HCT116 (cell line): ENCODE results near the gene TLE4. TPM values are rescaled to one million over a fixed set of nuclear protein-coding genes. Genes with fewer than 3 reads are reported as not detected.

Source experiments
- ATAC-seq: fragments of 200-7000 bp; cut with Tn5 transposase; 2 replicates; pipeline ENCODE4 v1.9.1; 2020; ENCODE audit warnings: mild to moderate bottlenecking, moderate library complexity
- BruUV-seq: library from RNA; stranded (reverse); fragments of 400-500 nt; replicated peaks from 2 replicates; lab custom pipeline; 2021; lab: Mats Ljungman, UMichigan
- CTCF ChIA-PET: fragments of 300-600 bp; sonication (Branson Sonifier 250); formaldehyde crosslinking; loops from one replicate; lab custom pipeline; 2021; ENCODE audit warnings: antibody characterized with exemption; lab: Charles Lee
- POLR2A ChIA-PET: fragments of 300-600, 350-600 bp; sonication (Branson Sonifier 250); formaldehyde crosslinking; loops from one replicate; lab custom pipeline; 2021; ENCODE audit warnings: antibody characterized with exemption; lab: Charles Lee
- RAD21 ChIA-PET, 2 experiments: fragments of 300-600 bp; sonication (Branson Sonifier 250); formaldehyde crosslinking; loops; one replicate each; lab custom pipeline; 2023; ENCODE audit warnings: low total read pairs in 2 of 2; ENCODE audit not compliant: uncharacterized antibody in 2 of 2, unreplicated experiment in 2 of 2, low non-redundant PET in 1 of 2; lab: Charles Lee
- DNase-seq: peaks from one replicate; pipeline ENCODE4 v3.0.0-alpha.2; 2010; ENCODE audit warnings: low read depth, low spot score
- H2AFZ ChIP-seq: fragments of 200-600 bp; shearing (Covaris generic), sonication (generic); 2 replicates; pipeline ENCODE4 v1.6.1; 2017; ENCODE audit warnings: low read depth, mixed run types, mixed read lengths, antibody characterized with exemption, low read length; ENCODE audit not compliant: poor library complexity, severe bottlenecking
- H3K27ac ChIP-seq: 2 replicates; pipeline ENCODE4 v1.5.1; 2012; ENCODE audit warnings: low read depth, low read length
- H3K27me3 ChIP-seq: fragments of 200-600 bp; sonication (generic); 2 replicates; pipeline ENCODE4 v1.6.1; 2016; ENCODE audit warnings: mixed run types, low read length, mixed read lengths; ENCODE audit not compliant: insufficient read depth
- H3K36me3 ChIP-seq, 2 experiments: fragments of 200-500 bp in 1 of 2; fragments of 200-600 bp in 1 of 2; sonication (Bioruptor generic) in 1 of 2; sonication (generic) in 1 of 2; 2 replicates each; pipeline versions ENCODE4 v1.5.1 to v1.6.1; 2014 to 2016; ENCODE audit warnings: low read length in 2 of 2, inconsistent platforms in 1 of 2, mixed read lengths in 1 of 2, mixed run types in 1 of 2; ENCODE audit not compliant: insufficient read depth in 2 of 2, control insufficient read depth in 1 of 2
- H3K4me1 ChIP-seq, 2 experiments: fragments of 200-600 bp in 1 of 2; sonication (generic) in 1 of 2; 2 replicates each; pipeline versions ENCODE4 v1.5.1 to v1.6.1; 2012 to 2017; ENCODE audit warnings: low read length in 2 of 2, inconsistent platforms in 1 of 2, mild to moderate bottlenecking in 1 of 2, mixed read lengths in 1 of 2, mixed run types in 1 of 2, moderate library complexity in 1 of 2; ENCODE audit not compliant: insufficient read depth in 2 of 2, control insufficient read depth in 1 of 2
- H3K4me2 ChIP-seq: fragments of 200-600 bp; sonication (generic); 2 replicates; pipeline ENCODE4 v1.6.1; 2017; ENCODE audit warnings: mixed run types, low read length, mixed read lengths
- H3K4me3 ChIP-seq, 2 experiments: fragments of 200-600 bp in 1 of 2; sonication (generic) in 1 of 2; replicated peaks in 1 of 2; 2 replicates each; pipeline ENCODE4 v1.5.1; 2011 to 2016; ENCODE audit warnings: low read length in 2 of 2, control low read depth in 1 of 2, low read depth in 1 of 2, mild to moderate bottlenecking in 1 of 2, mixed read lengths in 1 of 2, mixed run types in 1 of 2
- H3K79me2 ChIP-seq: fragments of 200-600 bp; sonication (generic); 2 replicates; pipeline ENCODE4 v1.6.1; 2017; ENCODE audit warnings: mild to moderate bottlenecking, mixed run types, low read length, moderate library complexity, mixed read lengths; ENCODE audit not compliant: insufficient read depth
- H3K9ac ChIP-seq: fragments of 200-600 bp; sonication (generic); 2 replicates; pipeline ENCODE4 v1.6.1; 2016; ENCODE audit warnings: low read length, mixed read lengths
- H3K9me2 ChIP-seq: fragments of 200-600 bp; sonication (generic), shearing (Covaris generic); 2 replicates; pipeline ENCODE4 v1.6.1; 2017; ENCODE audit warnings: mixed run types, mild to moderate bottlenecking, moderate library complexity; ENCODE audit not compliant: insufficient read depth
- H3K9me3 ChIP-seq, 2 experiments: fragments of 200-500 bp in 1 of 2; fragments of 200-600 bp in 1 of 2; sonication (Bioruptor generic) in 1 of 2; sonication (generic) in 1 of 2; 2 replicates each; pipeline ENCODE4 v1.6.1; 2014 to 2017; ENCODE audit warnings: low read length in 2 of 2, mixed read lengths in 2 of 2, inconsistent platforms in 1 of 2, low read depth in 1 of 2, mild to moderate bottlenecking in 1 of 2, mixed run types in 1 of 2, moderate library complexity in 1 of 2; ENCODE audit not compliant: control insufficient read depth in 1 of 2, insufficient read depth in 1 of 2
- H4K20me1 ChIP-seq: fragments of 200-600 bp; sonication (generic), shearing (Covaris generic); 2 replicates; pipeline ENCODE4 v1.6.1; 2017; ENCODE audit warnings: mixed run types, mild to moderate bottlenecking, moderate library complexity; ENCODE audit not compliant: insufficient read depth
- CEBPB ChIP-seq: IDR thresholded peaks from 2 replicates; pipeline ENCODE4 v1.6.1; 2012; ENCODE audit warnings: low read depth
- SP1 ChIP-seq: IDR thresholded peaks from 2 replicates; pipeline ENCODE4 v1.6.1; 2012; ENCODE audit warnings: low read depth
- ZFX ChIP-seq: fragments of 450-650 bp; IDR thresholded peaks from 2 replicates; pipeline ENCODE4 v1.6.1; 2017
- intact Hi-C: fragments of 100-400 bp; cut with micrococcal nuclease; formaldehyde crosslinking; loops from 2 replicates; pipeline ENCODE4 v1.10.0; 2022
- total RNA-seq: library from RNA; stranded (reverse); gene quantifications from one replicate; pipeline ENCODE4 v1.2.1, GENCODE V29; 2021; ENCODE audit not compliant: unreplicated experiment
- TF ChIP-seq, protein P1 (sequence below): IDR thresholded peaks from 2 replicates; pipeline ENCODE4 v1.6.1; 2011; ENCODE audit warnings: mild to moderate bottlenecking, low read length, moderate library complexity; ENCODE audit not compliant: insufficient replicate concordance; ENCODE audit errors: extremely low read depth
- TF ChIP-seq, protein P2 (sequence below): IDR thresholded peaks from 2 replicates; pipeline ENCODE4 v1.6.1; 2012; ENCODE audit warnings: low read depth

The TLE4 gene
- total RNA-seq, 1 experiment from 2014 or later: 0.39 TPM

DNA sequence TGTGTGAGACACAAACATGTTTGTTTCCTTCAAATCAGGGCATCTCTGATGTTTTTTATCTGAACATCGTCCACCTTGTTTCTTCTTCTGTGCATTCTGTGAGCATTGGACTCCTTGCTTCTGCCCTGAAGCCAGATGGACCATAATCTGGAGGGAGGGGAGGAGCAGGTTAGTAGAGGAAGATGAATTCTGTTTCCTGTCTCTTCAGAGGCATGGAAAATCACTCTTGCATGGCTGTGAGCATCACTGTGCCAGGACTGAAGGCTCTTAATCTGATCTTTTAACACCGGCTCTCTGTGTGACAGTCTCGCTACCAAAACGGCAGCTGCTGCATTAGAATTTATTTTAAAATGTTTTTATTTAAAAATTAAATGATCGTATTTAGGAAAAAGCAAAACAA is 43.3 kb downstream of the TLE4 start:
- Histone ChIP-seq H2AFZ (no peak overlapping the region), H3K36me3 (no peaks in the 10 kb centered on the region), H3K4me3 (no peak overlapping the region), H3K9me2 (no peaks in the 10 kb centered on the region), H3K4me2 (no peak overlapping the region), H4K20me1 (no peaks in the 10 kb centered on the region), H3K9ac (no peak overlapping the region), H3K27me3 (no peaks in the 10 kb centered on the region), H3K4me1 (no peaks in the 10 kb centered on the region), H3K9me3 (peaks cover 3 to 27% of the 10 kb centered on the region in 2 experiments; a peak in 2 of 4 replicates), H3K79me2 (no peaks in the 10 kb centered on the region), H3K27ac (no peak overlapping the region)
- ChIA-PET CTCF (no interaction called here), POLR2A (no interaction called here), RAD21 (no interaction called here)
- no peak for ATAC-seq
- TF ChIP-seq, protein P1, sequence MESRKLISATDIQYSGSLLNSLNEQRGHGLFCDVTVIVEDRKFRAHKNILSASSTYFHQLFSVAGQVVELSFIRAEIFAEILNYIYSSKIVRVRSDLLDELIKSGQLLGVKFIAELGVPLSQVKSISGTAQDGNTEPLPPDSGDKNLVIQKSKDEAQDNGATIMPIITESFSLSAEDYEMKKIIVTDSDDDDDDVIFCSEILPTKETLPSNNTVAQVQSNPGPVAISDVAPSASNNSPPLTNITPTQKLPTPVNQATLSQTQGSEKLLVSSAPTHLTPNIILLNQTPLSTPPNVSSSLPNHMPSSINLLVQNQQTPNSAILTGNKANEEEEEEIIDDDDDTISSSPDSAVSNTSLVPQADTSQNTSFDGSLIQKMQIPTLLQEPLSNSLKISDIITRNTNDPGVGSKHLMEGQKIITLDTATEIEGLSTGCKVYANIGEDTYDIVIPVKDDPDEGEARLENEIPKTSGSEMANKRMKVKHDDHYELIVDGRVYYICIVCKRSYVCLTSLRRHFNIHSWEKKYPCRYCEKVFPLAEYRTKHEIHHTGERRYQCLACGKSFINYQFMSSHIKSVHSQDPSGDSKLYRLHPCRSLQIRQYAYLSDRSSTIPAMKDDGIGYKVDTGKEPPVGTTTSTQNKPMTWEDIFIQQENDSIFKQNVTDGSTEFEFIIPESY: no peak
- TF ChIP-seq SP1 (no peak), ZFX (no peak), CEBPB (no peak)
- TF ChIP-seq, protein P2, sequence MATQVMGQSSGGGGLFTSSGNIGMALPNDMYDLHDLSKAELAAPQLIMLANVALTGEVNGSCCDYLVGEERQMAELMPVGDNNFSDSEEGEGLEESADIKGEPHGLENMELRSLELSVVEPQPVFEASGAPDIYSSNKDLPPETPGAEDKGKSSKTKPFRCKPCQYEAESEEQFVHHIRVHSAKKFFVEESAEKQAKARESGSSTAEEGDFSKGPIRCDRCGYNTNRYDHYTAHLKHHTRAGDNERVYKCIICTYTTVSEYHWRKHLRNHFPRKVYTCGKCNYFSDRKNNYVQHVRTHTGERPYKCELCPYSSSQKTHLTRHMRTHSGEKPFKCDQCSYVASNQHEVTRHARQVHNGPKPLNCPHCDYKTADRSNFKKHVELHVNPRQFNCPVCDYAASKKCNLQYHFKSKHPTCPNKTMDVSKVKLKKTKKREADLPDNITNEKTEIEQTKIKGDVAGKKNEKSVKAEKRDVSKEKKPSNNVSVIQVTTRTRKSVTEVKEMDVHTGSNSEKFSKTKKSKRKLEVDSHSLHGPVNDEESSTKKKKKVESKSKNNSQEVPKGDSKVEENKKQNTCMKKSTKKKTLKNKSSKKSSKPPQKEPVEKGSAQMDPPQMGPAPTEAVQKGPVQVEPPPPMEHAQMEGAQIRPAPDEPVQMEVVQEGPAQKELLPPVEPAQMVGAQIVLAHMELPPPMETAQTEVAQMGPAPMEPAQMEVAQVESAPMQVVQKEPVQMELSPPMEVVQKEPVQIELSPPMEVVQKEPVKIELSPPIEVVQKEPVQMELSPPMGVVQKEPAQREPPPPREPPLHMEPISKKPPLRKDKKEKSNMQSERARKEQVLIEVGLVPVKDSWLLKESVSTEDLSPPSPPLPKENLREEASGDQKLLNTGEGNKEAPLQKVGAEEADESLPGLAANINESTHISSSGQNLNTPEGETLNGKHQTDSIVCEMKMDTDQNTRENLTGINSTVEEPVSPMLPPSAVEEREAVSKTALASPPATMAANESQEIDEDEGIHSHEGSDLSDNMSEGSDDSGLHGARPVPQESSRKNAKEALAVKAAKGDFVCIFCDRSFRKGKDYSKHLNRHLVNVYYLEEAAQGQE: no peak
- intact Hi-C loops: no loop called here
- BruUV-seq: no TSS peak
- no peak for DNase-seq
